DLD1 (cell line): Measurements from ENCODE around the gene TMEM45A.
"Not testable (repeated sequence)": the region's sequence is repeated elsewhere in the genome, so short reads cannot be mapped to it uniquely, and the experiment has no call there.

Experiments used
- in situ Hi-C: cut with HindIII; loops from 2 replicates; pipeline ENCODE4 v1.10.0; 2017; ENCODE audit warnings: low sequenced_read_pairs

Gene TMEM45A, protein sequence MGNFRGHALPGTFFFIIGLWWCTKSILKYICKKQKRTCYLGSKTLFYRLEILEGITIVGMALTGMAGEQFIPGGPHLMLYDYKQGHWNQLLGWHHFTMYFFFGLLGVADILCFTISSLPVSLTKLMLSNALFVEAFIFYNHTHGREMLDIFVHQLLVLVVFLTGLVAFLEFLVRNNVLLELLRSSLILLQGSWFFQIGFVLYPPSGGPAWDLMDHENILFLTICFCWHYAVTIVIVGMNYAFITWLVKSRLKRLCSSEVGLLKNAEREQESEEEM

DNA sequence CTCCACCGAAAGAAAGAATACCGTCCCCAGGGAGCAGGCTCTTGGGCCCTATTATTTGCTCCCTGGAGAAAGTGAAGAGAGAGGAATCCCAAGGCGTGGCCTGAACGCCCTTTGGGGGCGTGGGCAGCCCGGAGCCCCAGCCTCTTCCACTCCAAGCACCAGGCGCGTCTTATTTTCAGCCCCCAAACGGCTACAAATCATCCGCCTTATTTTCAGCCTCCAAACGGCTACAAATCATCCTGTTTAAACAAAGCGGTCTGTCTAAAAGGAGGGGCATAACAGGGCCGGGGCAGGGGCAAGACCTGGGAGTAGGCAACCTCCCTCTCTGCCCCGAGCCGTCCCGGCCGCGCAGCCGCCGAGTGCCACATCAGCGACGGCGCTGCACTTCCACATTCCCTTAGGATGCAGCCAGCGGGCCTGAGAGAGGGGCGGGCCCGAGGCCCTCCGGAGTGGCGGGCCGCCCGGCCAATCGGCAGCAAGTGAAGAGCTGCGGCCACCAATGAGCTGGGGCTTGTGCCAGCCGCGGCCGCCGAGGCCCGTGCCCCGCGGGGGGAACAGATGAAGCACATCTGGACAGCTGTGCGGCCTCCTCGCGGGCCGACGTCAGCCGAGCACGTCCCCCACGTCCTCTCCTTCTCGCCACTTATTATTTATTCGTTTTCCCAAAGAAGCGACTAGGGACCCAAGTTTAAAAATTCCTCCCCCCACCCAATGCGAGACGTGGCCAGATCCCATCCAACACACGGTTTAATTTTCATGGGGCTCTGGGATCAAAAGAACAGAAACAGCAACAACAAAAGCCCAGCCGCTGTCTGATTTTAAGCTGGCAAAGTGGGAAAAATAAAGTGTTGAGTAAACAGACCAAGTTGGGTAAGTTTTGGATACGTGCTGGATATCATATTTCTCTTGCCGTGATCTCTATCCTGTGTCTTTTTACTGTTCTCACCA is at the start of gene TMEM45A:
Gene TMEM45A (plus strand): TSS at position 561 of the 948 bp plus-strand sequence. CDS start 62,593 bp downstream, outside the sequence.
- in situ Hi-C loops = no loop called here

DNA sequence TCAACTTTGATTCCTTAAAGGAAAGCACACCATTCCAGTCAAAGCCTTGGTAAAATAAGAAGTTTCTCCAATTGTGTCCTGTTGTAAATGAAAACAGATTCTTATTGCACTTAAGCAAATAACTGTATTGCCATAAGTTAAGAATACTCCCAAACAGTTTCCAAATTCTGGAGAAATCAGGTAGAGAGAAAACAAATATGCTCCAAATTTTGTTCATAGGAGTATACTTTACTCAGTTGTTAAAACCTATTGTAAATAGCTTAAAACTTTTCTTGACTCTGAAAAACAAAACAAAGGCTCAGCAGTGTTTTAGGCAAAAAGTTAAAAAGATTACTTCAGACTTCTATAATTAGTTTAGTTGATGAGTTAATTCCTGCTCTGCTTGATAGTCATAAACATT is 48.7 kb upstream of the TMEM45A start:
- in situ Hi-C loops = no loop called here

DNA sequence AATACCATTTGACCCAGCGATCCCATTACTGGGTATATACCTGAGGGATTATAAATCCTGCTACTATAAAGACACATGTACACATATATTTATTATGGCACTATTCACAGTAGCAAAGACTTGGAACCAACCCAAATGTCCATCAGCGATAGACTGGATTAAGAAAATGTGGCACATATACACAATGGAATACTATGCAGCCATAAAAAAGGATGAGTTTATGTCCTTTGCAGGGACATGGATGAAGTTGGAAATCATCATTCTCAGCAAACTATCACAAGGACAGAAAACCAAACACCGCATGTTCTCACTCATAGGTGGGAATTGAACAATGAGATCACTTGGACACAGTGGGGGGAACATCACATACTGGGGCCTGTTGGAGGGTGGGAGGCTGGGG is 45.4 kb upstream of the TMEM45A start:
- in situ Hi-C loops = not testable (repeated sequence)

DNA sequence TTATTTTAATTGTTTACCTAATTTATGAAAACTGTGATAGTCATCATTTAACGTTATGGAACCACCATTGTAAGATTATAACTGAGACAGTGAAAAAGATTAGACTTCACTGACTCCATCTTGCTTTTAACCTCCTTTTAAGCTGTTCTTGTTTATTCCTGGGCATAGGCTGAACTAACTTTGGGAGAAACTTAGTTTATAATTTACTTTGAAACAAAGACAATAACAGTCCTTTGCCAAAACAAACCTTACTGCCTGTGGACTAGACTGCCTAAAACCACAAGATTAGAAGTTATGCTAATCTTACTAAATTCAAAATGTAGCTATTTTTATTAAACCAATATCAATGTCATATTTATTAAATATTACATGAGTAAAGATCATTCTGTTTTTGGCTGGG is 44.3 kb upstream of the TMEM45A start:
- in situ Hi-C loops = no loop called here

DNA sequence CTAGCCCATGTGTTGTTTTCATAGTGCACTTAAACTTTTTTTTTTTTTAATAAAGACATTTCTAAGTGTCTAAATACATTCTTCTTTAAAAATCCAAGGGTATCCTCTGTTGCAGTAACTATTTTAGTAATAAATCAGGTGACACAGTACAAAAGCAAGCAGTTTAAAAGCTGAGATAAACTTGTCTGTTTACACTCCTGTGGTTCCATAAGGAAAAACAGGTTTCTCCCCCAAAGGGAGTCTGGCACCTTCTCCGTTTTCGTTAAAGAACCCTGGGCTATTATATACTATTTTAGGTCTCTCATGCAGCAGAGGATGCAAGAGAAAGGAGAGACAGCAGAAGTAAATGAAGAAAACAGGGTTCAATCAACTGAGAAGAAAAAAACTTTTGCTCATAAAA is 43.2 kb upstream of the TMEM45A start:
- in situ Hi-C loops = no loop called here

DNA sequence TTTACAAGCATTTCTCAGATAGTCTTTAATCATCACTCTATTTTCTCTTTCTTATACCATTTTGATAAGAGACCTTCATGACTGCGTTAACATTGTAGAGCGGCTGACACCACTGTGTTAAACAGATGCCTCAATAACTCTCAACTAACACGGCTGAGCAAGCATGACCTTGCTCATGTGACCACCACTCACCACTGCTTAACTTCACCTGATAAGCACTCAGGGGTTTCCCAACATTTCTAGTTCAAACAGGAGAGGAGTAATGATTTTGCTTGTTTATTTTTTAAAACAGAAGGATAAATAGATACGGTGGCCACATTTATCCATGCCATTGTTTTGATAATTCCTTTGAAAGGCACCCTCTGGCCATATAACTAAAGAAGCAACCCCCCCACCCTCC is 37.7 kb upstream of the TMEM45A start:
- in situ Hi-C loops = loop anchor here (25.0 kb wide), 1 partner anchor 183 kb away; no protein-coding TSS in a partner anchor

DNA sequence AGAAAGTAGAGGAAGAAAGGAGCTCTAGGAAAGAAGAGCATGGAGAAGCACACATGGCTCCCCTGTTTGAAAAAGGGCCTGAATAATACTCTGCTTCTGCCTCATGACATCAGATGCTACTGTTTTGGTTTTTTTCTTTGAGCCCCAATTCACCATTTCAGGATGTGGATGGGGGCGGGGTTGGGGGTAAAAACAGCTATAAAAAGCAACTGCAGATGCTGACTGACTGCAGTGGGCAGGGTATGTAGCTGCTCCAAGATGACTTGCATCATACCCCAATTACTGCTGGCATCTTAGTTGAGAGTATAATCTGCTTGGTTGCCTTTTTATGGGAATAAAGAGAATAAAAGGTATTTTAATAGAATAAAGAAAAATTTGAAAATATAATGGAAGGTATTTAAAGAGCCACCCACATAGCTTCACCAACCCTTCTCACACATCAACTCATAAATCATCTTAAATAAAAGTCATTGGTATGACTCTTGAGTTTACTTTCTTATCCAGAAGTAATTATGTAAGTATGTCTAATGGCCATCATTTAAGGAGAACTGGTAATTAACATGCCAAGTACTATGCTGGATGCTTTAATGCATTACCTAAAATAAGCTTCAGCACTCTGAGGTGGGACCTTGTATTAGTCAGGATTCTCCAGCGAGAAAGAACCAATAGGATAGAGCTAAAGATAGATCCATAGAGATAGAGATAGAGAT is 36.4 kb upstream of the TMEM45A start:
- in situ Hi-C loops = loop anchor here (25.0 kb wide), 1 partner anchor 181 kb away; no protein-coding TSS in a partner anchor

DNA sequence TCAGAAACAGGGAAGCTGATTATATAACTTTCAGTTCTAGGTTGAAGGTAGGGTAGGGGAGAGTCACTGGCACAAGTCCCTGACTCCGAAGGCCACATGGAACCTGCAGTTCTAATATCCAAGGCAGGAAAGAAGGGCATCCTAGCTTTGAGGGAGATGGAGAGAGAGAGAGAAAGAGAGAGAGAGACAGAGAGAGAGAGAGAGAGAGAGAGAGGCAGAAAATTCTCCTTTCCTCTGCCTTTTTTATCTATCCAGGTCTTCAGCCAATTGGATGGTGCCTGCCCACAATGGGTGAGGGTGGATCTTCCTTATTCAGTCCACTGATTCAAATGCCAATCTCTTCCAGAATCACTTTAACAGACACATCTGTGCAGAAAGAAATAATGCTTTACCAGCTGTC is 35.7 kb upstream of the TMEM45A start:
- in situ Hi-C loops = loop anchor here (25.0 kb wide), 1 partner anchor 181 kb away; no protein-coding TSS in a partner anchor

DNA sequence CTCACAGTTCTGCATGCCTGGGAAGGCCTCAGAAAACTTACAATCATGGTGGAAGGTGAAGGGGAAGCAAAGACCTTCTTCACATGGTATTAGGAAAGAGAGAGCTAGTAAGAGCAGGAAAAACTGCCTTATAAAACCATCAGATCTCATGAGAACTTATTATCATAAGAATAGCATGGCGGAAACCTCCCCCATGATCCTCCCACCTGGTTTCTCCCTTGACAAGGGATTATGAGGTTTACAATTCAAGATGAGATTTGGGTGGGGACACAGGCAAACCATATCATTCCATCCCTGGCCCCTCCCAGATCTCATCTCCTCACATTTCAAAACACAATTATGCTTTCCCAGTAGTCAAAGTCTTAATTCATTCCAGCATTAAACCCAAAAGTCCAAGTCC is 34.6 kb upstream of the TMEM45A start:
- in situ Hi-C loops = loop anchor here (25.0 kb wide), 1 partner anchor 179 kb away; no protein-coding TSS in a partner anchor

DNA sequence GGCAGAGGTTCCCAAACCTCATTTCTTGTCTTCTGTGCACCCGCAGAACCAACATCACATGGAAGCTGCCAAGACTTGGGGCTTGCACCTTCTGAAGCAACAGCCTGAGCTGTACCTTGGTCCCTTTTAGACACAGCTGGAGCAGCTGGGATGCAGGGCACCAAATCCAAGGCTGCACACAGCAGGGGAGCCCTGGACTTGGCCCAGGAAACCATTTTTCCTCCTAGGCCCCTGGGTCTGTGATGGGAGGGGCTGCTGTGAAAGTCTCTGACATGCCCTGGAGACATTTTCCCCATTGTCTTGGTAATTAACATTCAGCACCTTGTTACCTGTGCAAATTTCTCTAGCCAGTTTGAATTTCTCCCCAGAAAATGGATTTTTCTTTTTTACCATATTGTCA is 33.6 kb upstream of the TMEM45A start:
- in situ Hi-C loops = loop anchor here (25.0 kb wide), 1 partner anchor 178 kb away; no protein-coding TSS in a partner anchor

DNA sequence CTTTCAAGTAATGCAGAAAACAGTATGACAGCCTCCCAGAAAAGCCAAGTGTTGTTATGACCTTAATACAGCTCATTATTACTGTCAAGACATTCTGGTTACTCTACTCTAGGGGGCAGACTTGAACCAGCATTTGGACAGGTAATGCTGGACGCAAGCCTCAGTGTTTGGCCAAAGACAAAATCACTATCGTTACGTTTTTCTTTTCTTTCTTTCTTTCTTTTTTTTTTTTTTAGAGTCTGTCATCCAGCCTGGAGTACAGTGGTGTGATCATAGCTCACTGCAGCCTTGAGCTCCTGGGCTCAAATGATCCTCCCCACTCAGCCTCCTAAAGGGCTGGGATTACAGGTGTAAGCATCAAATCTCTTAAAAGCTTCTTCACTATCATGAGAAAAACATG is 29.4 kb upstream of the TMEM45A start:
- in situ Hi-C loops = loop anchor here (25.0 kb wide), 1 partner anchor 174 kb away; no protein-coding TSS in a partner anchor

DNA sequence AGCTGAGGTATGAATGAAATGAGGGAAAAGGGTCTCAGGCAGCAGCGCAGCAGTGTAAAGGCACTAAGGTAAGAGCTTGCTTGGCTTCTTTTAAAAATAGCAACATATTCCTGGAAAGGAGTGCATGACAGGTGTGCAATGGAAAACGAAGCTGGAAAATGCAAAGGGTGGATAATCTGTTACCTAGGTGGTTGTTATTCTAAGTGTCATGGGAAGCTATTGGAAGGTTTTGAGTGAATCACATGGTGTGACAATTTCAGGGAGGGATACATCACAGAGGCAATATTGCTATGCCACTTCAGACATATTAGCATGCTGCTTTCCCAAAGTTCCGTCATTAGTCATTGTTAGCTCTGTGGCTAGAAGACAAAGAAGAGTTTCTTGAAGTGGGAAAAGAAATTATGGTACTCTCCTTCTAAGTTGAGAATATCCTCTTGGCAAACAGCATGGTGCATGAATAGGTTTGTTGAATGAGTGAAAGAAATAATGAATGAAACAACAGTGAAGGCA is 28.7 kb upstream of the TMEM45A start:
- in situ Hi-C loops = loop anchor here (25.0 kb wide), 1 partner anchor 174 kb away; no protein-coding TSS in a partner anchor

DNA sequence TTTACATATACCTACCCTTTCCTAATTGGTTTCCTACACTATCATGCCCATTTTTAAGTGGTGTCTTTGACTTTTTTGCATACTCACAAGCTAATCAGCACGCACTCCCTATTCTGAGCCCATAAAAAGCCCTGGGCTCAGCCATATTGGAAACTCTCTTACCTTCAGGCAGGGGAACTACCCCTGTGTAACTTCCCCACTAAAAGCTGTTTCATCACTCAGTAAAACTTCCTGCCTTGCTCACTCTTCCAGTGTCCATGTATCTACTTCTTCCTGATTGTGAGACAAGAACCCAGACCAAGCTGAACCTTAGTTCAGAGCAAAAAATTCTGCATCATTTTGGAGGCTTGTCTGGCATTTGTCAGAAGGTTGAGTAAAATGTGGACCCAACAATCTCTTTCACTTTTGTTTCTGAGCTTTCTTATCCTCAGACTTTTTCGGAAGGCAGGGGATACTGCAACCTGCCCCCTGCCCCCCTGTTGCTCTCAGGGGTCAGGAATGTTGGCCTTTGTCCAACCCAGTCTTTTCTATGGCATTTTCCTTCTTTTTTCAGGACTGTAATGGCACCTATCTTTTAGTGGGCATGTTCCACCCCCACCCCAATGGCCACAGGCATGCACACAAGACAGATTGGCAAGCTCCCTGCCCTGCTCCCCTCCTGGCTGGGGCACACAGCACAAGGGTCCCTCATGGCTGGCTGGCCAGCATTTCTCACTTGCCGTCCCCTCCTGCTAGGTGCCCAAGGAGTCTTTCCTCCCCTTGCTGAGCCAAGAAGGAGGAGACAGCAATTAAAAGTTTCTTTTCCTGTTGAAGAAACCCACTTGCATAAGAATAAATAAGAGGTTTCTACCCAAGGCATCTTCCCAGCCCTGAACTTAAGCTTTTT is 26.3 kb upstream of the TMEM45A start:
- in situ Hi-C loops = loop anchor here (25.0 kb wide), 1 partner anchor 171 kb away; no protein-coding TSS in a partner anchor

DNA sequence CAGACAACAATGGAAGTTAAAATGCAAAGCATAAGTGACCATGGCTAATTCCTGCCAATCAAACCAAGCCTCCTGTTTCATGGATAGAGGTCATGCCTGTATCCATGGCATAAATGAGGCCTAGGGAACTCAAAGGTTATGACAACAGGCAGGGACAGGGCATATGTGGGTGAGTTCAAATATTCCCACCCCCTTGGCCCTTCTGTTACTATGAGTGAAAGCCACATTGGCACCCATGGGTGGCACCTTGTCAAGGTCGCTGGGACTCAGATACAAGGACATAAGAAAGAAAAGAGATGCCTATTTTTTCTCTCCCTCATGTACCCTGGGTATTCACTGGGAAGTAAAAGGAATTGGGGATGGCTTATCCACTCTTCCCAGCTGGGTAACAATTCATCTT is 25.3 kb upstream of the TMEM45A start:
- in situ Hi-C loops = loop anchor here (25.0 kb wide), 1 partner anchor 170 kb away; no protein-coding TSS in a partner anchor

DNA sequence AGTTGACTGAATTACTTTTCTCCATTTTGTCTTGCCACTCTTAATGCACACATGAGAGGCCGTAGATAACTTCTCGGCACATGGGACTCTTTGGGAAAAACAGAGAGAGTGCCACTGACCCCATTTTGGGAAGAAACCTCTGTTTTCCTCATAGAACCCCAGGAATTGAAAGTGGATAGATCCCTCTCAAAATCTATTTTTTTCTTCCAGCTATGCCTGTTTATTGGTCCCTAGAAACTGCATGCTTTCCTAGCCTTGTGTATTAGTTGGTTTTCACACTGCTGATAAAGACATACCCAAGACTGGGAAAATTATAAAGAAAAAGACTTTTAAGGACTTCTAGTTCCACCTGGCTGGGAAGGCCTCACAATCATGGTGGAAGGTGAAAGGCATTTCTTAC is 23.7 kb upstream of the TMEM45A start:
- in situ Hi-C loops = loop anchor here (25.0 kb wide), 1 partner anchor 169 kb away; no protein-coding TSS in a partner anchor

DNA sequence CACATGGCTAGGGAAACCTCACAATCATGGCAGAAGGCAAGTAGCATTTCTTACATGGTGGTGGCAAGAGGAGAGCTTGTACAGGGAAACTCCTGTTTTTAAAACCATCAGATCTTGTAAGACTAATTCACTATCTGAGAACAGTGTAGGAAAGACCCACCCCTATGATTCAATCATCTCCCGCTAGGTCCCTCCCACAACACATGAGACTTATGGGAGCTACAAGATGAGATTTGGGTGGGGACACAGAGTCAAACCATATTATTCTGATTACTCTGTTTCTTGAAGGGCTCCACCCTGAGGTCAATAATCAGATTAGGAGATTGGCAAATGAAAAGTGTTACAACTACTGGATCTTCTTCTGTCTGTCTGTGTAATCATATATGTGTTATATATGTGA is 21.5 kb upstream of the TMEM45A start:
- in situ Hi-C loops = loop anchor here (25.0 kb wide), 1 partner anchor 166 kb away; no protein-coding TSS in a partner anchor

DNA sequence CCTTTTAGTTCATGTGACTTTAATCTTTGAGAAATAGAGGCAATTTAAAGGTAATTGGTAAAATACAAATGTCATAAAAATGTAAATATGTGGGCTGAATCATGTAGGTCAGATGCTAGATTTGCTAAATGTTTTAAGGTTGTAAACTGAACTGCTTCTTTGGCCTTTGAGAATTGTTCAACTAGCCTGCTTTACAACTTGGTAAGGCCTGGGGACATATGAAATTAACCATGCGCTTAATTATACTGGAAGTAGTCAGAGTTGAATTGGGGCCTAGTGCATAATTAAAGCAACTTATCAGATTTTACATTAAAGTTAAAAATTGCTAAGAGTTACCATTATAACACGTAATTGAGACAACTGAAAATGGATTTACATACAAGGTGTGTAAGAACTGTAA is 21.0 kb upstream of the TMEM45A start:
- in situ Hi-C loops = loop anchor here (25.0 kb wide), 1 partner anchor 166 kb away; no protein-coding TSS in a partner anchor

DNA sequence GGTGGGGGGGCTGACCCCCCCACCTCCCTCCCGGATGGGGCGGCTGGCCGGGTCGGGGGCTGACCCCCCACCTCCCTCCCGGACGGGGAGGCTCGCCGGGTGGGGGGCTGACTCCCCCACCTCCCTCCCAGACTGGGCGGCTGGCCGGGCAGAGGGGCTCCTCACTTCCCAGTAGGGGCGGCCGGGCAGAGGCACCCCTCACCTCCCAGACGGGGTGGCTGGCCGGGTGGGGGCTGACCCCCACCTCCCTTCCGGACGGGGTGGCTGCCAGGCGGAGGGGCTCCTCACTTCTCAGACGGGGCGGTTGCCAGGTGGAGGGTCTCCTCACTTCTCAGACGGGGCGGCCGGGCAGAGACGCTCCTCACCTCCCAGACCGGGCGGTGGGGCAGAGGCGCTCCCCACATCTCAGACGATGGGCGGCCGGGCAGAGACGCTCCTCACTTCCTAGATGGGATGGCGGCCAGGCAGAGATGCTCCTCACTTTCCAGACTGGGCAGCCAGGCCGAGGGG is 14.5 kb upstream of the TMEM45A start:
- in situ Hi-C loops = not testable (repeated sequence)

DNA sequence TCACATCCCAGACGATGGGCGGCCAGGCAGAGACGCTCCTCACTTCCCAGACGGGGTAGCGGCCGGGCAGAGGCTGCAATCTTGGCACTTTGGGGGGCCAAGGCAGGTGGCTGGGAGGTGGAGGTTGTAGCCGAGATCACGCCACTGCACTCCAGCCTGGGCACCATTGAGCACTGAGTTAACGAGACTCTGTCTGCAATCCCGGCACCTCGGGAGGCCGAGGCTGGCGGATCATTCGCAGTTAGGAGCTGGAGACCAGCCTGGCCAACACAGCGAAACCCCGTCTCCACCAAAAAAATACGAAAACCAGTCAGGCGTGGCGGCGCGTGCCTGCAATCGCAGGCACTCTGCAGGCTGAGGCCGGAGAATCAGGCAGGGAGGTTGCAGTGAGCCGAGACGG is 13.9 kb upstream of the TMEM45A start:
- in situ Hi-C loops = not testable (repeated sequence)
